HS-5 (cell line): ENCODE data around the gene MOCS3.
"Not testable (repeated sequence)": the region's sequence is repeated elsewhere in the genome, so short reads cannot be mapped to it uniquely, and the experiment has no call there.

Experiments used
- DNase-seq: peaks from one replicate; pipeline ENCODE4 v3.0.0-alpha.2; 2012; ENCODE audit warnings: low read depth

The MOCS3 gene

DNA sequence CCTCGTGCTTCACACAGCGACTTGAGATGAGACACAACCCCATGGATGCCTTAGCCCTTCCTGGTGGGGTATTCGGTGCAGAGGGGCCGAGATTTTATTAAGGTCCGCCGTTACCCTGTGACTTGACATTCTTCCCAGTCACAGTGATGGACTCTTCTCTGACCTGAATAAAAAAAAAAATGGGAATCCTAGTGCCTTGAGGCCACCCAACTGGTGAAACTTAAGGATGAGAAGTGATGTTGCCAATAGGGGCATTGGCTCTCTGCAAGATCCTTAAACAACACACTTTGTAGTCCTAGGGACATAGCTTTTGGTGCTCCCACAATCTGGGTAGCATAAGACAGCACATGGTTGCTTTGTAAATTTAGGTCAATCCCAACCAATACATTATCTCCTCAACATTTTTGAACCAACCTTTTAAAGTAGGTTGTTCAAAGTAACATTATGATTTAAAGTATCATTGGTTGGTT, 26.6 kb upstream of the MOCS3 start:
- no peak for DNase-seq

GRCh38 chr20:50932691-50933280, 25.8 kb upstream of the MOCS3 start:
- DNase-seq, result no peak

GRCh38 chr20:50933589-50933988, 25.0 kb upstream of the MOCS3 start:
- DNase-seq, result no peak

- DNase-seq, result no peak
Measured at GRCh38 chr20:50943069-50943468, 15.5 kb upstream of the MOCS3 start.

DNA sequence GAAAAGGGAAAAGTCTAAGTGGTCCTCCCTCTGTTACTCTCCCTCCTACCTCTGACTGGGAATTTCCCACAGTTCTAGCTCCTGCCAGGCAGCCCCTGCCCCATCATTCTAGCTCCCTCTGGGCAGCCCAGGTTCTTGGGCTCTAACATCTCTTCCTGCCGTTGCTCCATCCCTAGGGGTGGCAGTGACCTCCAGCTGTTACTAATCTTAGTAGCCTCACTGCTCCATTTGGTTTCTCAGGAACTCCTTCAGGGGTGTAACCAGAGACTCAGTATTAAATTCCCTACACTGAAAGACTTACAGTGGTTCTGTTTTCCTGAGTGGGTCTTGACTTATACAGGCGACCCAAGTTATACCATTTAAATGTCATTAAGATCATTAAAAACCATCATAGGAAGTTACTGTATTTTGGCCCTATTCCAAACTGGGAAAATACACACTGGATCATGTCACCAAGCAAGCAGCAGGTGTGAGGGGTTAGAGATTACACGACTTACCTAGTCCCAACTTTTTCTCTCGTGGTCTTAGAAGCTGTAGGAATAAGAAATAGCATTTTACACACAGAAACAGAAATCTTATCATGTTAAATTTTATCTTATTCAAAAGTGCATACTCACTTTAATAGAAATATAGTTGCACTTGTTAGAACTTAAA, 10.4 kb upstream of the MOCS3 start:
- DNase-seq, result no peak

DNA sequence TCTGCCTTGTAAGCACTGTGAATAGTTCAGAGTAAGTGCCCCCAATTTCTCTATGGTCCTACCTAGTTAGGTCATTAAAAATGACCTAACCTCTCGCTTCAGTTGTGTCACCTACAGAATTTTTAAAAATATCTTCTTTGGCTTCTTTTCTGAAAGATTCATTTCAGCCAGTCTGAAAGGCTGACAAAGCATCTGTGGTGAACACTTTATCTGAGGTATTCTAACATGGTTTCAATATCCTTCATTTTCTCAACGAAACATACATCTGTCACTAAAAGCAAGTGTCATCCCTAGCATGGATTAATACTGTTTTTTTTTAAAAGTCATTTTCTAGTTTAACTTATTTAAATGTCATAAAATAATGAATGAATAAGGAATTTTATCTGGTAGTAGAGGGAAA, 5.4 kb upstream of the MOCS3 start:
- no peak for DNase-seq

GRCh38 chr20:50953821-50954220, 4.8 kb upstream of the MOCS3 start:
- no peak for DNase-seq

DNA sequence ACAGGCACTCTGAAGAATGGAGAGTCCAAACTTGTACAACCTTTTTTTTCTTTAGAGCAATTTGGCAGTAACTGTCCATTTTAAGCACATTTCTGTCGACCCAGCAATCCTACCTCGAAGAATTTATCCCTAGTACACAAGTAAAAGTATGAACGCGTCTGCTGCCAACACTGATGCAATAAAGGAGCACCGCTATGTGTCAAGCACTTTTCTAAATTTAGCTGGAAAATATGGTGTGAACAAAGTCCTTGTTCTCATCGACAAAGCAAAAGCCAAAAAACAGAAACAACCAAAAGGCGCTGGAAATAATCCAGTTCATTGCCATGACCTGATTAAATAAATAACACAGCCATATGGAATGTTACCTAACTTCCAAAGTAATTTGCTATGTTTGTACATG, 1.3 kb upstream of the MOCS3 start:
- DNase-seq, result peak; percentile 28

- DNase-seq, result peak; percentile 37
Measured at GRCh38 chr20:50957798-50958614, 612 bp upstream of the MOCS3 start, which contains the start of gene DPM1. DPM1 (minus strand) TSS chr20:50958532; CDS start chr20:50958523, 9 bp downstream.

DNA sequence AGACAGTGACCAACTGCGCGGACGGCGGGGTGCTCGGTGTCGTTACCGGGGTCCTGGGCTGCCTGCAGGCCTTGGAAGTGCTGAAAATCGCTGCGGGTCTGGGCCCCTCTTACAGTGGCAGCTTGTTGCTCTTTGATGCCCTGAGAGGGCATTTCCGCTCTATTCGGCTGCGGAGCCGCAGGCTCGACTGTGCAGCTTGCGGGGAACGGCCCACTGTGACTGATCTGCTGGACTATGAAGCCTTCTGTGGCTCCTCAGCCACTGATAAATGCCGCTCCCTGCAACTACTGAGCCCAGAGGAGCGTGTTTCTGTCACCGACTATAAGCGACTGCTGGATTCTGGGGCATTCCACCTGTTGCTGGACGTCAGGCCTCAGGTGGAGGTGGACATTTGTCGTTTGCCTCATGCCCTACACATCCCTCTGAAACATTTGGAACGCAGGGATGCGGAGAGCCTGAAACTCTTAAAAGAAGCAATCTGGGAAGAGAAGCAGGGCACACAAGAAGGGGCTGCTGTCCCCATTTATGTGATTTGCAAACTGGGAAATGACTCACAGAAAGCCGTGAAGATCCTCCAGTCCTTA, 1.0 kb downstream of the MOCS3 start:
- no peak for DNase-seq

DNA sequence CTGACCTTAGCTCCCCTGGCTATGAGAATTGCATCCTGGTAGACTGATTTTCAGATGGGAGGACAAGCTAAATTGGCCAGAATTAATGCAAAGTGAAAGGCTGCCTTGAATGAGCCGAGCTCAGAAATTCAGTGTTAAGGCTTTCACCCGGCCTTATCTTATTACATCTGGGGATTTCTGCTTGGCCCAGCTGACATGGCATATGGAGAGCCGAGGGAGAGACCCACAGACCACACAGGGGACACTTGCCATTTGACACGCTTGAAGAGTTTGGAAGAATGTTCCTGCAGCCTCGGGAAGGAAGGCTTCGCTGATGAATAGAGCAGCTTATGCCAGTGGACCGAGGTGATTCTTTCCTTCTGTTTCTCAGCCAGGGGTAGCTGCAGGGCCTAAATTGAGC, 9.0 kb downstream of the MOCS3 start:
- DNase-seq, result no peak

DNA sequence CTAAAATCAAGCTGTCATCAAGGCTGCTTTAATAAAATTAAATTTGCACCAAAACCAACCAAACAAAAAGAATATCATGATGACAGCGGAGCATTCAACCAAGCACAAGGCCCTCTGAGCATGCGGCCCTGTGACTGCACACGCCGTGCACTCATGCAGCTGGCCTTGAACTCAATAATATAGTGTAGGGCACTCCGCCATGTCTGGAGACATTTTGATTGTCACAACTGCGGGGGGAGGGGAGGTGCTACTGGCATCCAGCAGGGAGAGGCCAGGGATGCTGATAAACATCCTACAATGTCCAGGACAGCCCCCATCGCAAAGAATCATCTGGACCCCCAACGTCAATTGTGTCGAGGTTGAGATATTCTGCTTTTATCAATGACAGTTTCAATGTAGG, 9.7 kb downstream of the MOCS3 start:
- no peak for DNase-seq

DNA sequence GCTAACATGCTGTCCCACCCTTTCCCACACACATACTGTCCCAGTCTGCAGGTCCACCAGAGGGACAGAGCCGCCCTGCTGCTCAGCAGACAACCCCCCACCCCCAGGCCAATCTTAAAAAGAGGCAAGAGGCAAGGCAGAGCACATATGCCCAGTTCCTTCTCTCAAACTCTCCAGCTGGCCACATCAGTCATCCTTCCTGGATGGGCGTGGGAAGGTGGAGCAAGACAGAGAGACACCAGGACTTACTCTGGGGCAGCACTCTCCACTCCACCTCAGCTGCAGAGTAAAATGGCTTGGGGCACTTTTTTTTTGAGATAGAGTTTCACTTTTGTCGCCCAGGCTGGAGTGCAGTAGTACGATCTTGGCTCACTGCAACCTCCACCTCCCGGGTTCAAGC, 10.8 kb downstream of the MOCS3 start:
- DNase-seq, result no peak

DNA sequence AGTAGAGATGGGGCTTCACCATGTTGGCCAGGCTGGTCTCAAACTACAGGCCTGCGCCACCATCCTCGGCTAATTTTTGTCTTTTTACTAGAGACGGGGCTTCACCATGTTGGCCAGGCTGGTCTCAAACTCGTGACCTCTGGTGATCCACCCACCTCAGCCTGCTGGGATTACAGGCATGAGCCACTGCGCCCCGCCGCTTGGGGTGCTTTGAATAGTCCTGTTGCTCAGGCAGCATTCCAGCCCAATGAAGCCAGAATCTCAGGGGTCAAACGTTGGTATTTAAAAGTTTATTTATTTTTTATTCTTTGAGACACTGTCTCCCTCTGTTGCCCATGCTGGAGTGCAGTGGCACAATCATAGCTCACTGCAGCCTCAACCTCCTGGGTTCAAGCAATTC, 11.3 kb downstream of the MOCS3 start:
- no peak for DNase-seq

DNA sequence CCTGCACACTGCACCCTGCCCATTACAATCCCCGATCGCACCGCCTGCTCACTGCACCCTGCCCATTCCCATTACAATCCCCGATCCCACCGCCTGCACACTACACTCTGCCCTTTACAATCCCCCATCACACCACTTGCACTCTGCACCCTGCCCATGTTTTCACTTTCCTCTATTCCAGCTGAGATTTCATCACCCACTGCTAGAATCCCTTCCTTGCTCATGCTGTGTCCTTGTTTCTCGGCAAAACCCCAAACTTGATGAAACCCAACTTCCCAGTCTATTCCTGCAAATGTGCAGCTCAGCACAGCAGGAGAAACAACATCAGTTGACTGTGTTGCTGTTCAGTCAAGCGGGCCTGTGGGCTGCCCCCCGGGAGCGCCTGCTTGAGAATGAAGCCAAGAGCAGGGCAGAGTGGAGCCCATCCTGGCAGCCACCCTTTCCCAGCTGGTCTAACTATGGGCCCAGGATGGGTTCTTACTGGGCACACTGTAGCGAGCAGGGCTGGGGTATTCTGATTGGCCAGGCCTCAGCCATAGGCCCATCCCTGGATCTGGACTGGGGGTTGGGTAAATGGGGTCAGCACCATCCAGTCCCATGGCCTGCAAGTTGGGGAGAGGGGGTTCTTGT, 17.2 kb downstream of the MOCS3 start:
- no peak for DNase-seq

- no peak for DNase-seq
Measured at GRCh38 chr20:50977066-50978021, 18.7 kb downstream of the MOCS3 start.

DNA sequence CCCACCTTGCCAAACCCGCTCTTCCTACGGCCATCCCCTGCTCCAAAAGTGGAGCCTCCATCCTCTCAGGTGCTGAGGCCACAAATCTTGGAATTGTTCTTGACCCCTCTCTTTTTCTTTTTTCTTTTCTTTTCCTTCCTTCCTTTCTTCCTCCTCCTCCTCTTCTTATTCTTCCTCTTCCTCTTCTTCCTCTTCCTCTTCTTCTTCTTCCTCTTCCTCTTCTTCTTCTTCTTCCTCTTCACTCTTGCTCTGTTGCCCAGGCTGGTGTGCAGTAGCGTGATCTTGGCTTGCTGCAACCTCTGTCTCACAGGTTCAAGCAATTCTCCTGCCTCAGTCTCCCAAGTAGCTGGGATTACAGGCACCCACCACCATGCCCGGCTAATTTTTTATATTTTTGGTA, 19.9 kb downstream of the MOCS3 start:
- DNase-seq, result not testable (repeated sequence)

DNA sequence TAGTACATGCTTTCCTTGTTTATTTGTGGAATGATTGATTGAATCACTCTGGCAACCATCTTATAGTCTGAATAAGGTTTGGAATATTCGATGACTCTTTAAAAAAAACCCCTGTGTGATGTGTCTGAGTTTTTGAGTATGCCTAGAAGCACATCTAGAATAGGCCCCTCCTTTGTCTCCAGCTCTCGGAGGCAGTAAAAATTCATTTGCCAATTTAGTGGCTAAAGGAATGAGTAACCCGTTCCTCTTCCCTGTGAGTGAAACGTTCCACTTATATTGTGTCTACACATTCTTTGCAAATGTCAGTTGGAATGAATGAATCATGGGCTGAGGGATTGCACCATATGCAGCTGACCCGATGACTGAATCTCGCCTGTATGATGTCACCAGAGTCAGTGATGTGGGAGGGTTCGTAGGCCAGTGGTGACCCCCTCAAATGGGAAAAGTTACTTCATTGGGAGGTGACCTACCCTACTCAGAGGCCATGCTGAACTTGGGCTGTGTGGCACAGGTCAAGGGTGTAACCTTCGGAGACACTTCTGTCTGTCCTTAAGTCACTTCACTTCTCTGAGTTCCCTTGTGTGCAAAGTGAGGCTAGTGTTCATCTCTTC, 21.6 kb downstream of the MOCS3 start:
- DNase-seq, result peak; percentile 100

- DNase-seq, result peak; percentile 82
Measured at GRCh38 chr20:50980851-50981713, 22.5 kb downstream of the MOCS3 start.

GRCh38 chr20:50981714-50982048, 23.1 kb downstream of the MOCS3 start:
- DNase-seq, result no peak
